AG20443 (cell line): ENCODE data around the gene PRL.
A peak's percentile ranks its signal among the peaks of the same experiment; 100 is the strongest.

Source experiments
- DNase-seq: peaks from one replicate; pipeline ENCODE4 v3.0.0; 2012; ENCODE audit warnings: low spot score, mixed read lengths

PRL gene

GRCh38 chr6:22294301-22294700 lies 2.5 kb downstream of the PRL start:
- DNase-seq: no peak

- no peak for DNase-seq
Observed at GRCh38 chr6:22290045-22290444, 6.8 kb downstream of the PRL start.

- no peak for DNase-seq
Observed at GRCh38 chr6:22288721-22289120, 8.1 kb downstream of the PRL start.

GRCh38 chr6:22284666-22285065 lies 12.2 kb downstream of the PRL start:
- no peak for DNase-seq

GRCh38 chr6:22281341-22282085 lies 15.3 kb downstream of the PRL start:
- DNase-seq: no peak

GRCh38 chr6:22279427-22279826 lies 17.4 kb downstream of the PRL start:
- no peak for DNase-seq

GRCh38 chr6:22271081-22271480 lies 25.8 kb downstream of the PRL start:
- DNase-seq: no peak

GRCh38 chr6:22263748-22264147 lies 33.1 kb downstream of the PRL start:
- DNase-seq: no peak

GRCh38 chr6:22254886-22255285 lies 42.0 kb downstream of the PRL start:
- DNase-seq: no peak

GRCh38 chr6:22253955-22254655 lies 42.7 kb downstream of the PRL start:
- DNase-seq: no peak

GRCh38 chr6:22251348-22251747 lies 45.5 kb downstream of the PRL start:
- peak; percentile 55 for DNase-seq

GRCh38 chr6:22250486-22250885 lies 46.4 kb downstream of the PRL start:
- no peak for DNase-seq

GRCh38 chr6:22249711-22250350 lies 47.0 kb downstream of the PRL start:
- DNase-seq: no peak

- DNase-seq: peak; percentile 13
Observed at GRCh38 chr6:22248513-22249308, 48.1 kb downstream of the PRL start.

- DNase-seq: no peak
Observed at GRCh38 chr6:22247916-22248482, 48.8 kb downstream of the PRL start.

- DNase-seq: no peak
Observed at GRCh38 chr6:22240025-22240424, 56.8 kb downstream of the PRL start.

- no peak for DNase-seq
Observed at GRCh38 chr6:22239261-22239921, 57.4 kb downstream of the PRL start.

- DNase-seq: no peak
Observed at GRCh38 chr6:22238861-22239260, 58.0 kb downstream of the PRL start.

GRCh38 chr6:22237526-22237925 lies 59.3 kb downstream of the PRL start:
- no peak for DNase-seq
